ENCODE data around the gene SIMC1. TPM values are rescaled to one million over a fixed set of nuclear protein-coding genes. Genes with fewer than 3 reads are reported as not detected.

Gene SIMC1
- total RNA-seq, 1 experiment from 2014 or later: 19.2 TPM

GRCh38 chr5:176371621-176372539 lies 133.7 kb downstream of the SIMC1 start:
- no peaks in the 10 kb centered on the region for H3K4me1 ChIP-seq (ENCODE audit: control insufficient read depth, insufficient read depth, low read length)
- H3K9me3 ChIP-seq (ENCODE audit: control insufficient read depth, insufficient read depth, low read depth, low read length): no peaks in the 10 kb centered on the region
- no peaks in the 10 kb centered on the region for H3K36me3 ChIP-seq (ENCODE audit: control insufficient read depth, insufficient read depth, low read length)
- no peak overlapping the region for H3K27ac ChIP-seq (ENCODE audit: low read length)
- intact Hi-C loops (cut with micrococcal nuclease; ENCODE audit: unreplicated experiment) (no loop called here), in situ Hi-C loops (cut with HindIII; ENCODE audit: low pct_unique_long_range_greater_than_20kb, low sequenced_read_pairs) (no loop called here)
- ATAC-seq: no peak
- CTCF ChIA-PET: interaction anchor here (1.0 kb wide), 1 partner anchor 10 kb away, joined by 7 read pairs; no protein-coding TSS in a partner anchor
- H3K27me3 ChIP-seq (ENCODE audit: control insufficient read depth, insufficient read depth, low read length): no peaks in the 10 kb centered on the region
- DNase-seq (ENCODE audit: low read depth, low spot score): no peak
- BruUV-seq (replicated peaks): no TSS peak
- TF ChIP-seq CTCF (IDR thresholded peaks at IDR 0.05): no peak
- TF ChIP-seq POLR2AphosphoS5 (IDR thresholded peaks at IDR 0.05; ENCODE audit: low read depth, low read length): no peak
- no peak for TF ChIP-seq REST (IDR thresholded peaks at IDR 0.05; ENCODE audit: insufficient read depth in 1 of 2, low read depth in 2 of 2, low read length in 1 of 2)
- no peak for TF ChIP-seq TCF7L2 (IDR thresholded peaks at IDR 0.05; ENCODE audit: low read depth, low read length)
- no peak for TF ChIP-seq SIN3A (IDR thresholded peaks at IDR 0.05; ENCODE audit: borderline replicate concordance, insufficient read depth, low read depth, low read length)
- H3K4me3 ChIP-seq (ENCODE audit: low read depth in 2 of 2, low read length in 2 of 2): no peak overlapping the region
- POLR2A ChIA-PET: no interaction called here

DNA sequence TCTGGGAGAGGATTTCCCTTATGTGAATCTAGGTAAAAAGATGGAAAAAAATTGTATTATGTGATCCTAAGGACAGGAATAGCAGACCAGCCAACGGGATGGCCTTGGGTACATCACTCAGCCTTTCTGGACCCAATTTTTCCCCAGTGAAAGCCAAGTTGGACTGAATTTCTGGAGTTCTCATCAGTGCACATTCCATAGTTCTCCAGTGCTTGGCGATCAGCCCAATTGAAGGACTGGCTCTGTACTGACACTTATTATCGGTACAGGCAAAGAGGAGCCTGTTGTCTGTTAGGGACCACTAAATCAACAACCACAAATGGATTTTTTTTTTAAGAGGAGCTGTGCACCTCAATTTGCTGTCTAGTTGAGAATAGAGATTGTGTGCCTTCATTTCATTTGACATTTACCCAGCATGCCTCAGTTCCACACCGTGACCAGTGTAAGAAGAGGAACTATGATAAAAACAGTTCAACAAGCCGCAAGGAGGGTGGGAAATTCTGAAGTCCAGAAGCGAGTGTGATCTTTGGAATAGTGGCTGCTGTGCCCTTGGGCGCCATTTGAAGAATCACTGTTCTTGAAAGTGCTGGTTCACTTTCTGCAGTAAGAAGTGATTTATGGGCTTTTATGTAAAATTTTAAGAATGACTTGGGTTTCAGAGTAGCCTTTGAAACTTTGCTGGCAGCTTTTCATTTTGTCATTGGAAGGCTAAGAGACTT lies 135.0 kb downstream of the SIMC1 start:
- Histone ChIP-seq H3K27ac (ENCODE audit: low read length) (no peak overlapping the region), H3K9me3 (ENCODE audit: control insufficient read depth, insufficient read depth, low read depth, low read length) (no peaks in the 10 kb centered on the region), H3K36me3 (ENCODE audit: control insufficient read depth, insufficient read depth, low read length) (no peaks in the 10 kb centered on the region), H3K4me1 (ENCODE audit: control insufficient read depth, insufficient read depth, low read length) (no peaks in the 10 kb centered on the region), H3K27me3 (ENCODE audit: control insufficient read depth, insufficient read depth, low read length) (no peaks in the 10 kb centered on the region), H3K4me3 (ENCODE audit: low read depth in 2 of 2, low read length in 2 of 2) (no peak overlapping the region)
- BruUV-seq (replicated peaks): no TSS peak
- ATAC-seq (no peak), DNase-seq (ENCODE audit: low read depth, low spot score) (no peak)
- in situ Hi-C loops (cut with HindIII; ENCODE audit: low pct_unique_long_range_greater_than_20kb, low sequenced_read_pairs): no loop called here
- TF ChIP-seq REST (IDR thresholded peaks at IDR 0.05; ENCODE audit: insufficient read depth in 1 of 2, low read depth in 2 of 2, low read length in 1 of 2) (no peak), POLR2AphosphoS5 (IDR thresholded peaks at IDR 0.05; ENCODE audit: low read depth, low read length) (no peak), SIN3A (IDR thresholded peaks at IDR 0.05; ENCODE audit: borderline replicate concordance, insufficient read depth, low read depth, low read length) (no peak), TCF7L2 (IDR thresholded peaks at IDR 0.05; ENCODE audit: low read depth, low read length) (no peak), CTCF (IDR thresholded peaks at IDR 0.05) (no peak)
- ChIA-PET POLR2A (no interaction called here), CTCF (interaction anchor here (0.6 to 1.0 kb wide), 2 partner anchors 11 to 210 kb away, joined by 4 to 7 read pairs; no protein-coding TSS in a partner anchor)
- intact Hi-C loops (cut with micrococcal nuclease; ENCODE audit: unreplicated experiment): no loop called here

All from Panc1 (cell line).